Measurements from ENCODE around the gene SPTB. TPM values are rescaled to one million over a fixed set of nuclear protein-coding genes. Genes with fewer than 3 reads are reported as not detected.

The SPTB gene
- total RNA-seq, 1 donor from 2014 or later, result 93.1 TPM

- DNase-seq (no peak), ATAC-seq (no peak)
- intact Hi-C loops (cut with micrococcal nuclease), result no loop called here
Observed at GRCh38 chr14:64857979-64858744, 21.5 kb downstream of the SPTB start.

DNA sequence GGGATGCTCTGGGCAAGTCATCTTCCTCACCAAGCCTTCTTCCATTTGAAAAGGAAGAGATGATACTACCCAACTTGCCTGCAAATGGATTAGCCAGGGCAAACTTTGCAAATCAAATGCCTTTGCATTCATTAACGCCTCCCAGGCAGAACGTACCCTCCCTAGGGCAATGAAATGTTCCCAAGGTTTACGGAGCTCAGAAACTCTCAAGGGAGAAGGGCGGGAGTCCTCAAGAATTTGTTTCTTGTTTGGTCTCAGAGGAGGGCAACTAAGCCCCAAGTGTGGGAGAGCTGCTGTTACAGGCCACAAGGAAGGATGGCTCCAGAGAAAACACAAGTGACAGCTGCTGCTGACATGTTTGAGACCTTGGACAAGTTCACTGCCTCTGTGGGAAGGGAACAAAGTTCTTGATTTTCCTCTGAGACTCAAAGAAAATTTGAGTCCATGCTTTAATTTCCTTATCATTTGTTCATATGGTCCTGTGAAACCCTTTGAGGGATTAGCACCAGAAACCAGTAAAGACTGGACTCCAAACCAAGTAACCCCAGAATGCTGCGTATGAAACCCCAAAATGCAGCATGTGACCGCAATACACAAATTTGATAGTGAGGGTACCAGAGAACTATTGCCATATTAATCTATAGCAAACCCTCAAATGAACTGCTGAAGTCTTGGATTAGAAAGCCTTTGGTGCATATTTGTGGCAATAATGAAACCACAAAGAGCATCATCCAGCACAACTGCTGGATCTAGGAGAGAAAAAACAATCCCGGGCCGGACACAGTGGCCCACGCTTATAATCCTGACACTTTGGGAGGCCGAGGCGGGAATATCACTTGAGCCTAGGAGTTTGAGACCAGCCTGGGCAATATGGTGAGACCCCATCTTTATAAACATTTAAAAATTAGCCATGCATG, 22.9 kb downstream of the SPTB start:
- DNase-seq (no peak), ATAC-seq (no peak)
- intact Hi-C loops (cut with micrococcal nuclease), result no loop called here

GRCh38 chr14:64855721-64856528, 23.8 kb downstream of the SPTB start:
- peak; percentile 38 for DNase-seq
- ATAC-seq, result peak; percentile 72
- intact Hi-C loops (cut with micrococcal nuclease), result no loop called here

GRCh38 chr14:64850369-64851137, 29.2 kb downstream of the SPTB start:
- DNase-seq (no peak), ATAC-seq (no peak)
- intact Hi-C loops (cut with micrococcal nuclease), result no loop called here

- ATAC-seq, result no peak
- intact Hi-C loops (cut with micrococcal nuclease), result no loop called here
- DNase-seq, result no peak
Observed at GRCh38 chr14:64849940-64850339, 29.8 kb downstream of the SPTB start.

- intact Hi-C loops (cut with micrococcal nuclease), result no loop called here
- no peak for ATAC-seq
Observed at GRCh38 chr14:64848239-64848638, 31.5 kb downstream of the SPTB start.

DNA sequence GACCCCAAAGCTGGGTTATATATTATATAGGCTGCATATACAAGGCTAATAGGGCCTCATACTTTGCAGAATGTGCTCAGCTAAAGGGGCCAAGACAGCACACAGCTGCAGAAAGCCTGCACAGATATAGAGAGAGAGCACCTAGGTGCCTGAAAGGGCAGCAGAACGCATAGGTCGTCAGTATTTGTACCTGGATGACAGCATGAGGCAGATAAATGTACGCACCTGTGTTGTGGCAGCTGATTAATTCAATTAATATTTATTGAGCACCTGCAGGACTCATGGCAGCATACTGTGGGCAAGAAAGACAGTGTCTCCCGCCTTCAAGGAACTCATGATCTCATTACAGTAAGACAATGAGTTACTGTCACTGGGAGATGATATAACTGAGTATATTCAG, 33.4 kb downstream of the SPTB start:
- ATAC-seq, result no peak
- intact Hi-C loops (cut with micrococcal nuclease), result no loop called here
- no peak for DNase-seq

More at GRCh38 chr14:64848239-64848638, 31.5 kb downstream of the SPTB start:
- no peak for DNase-seq

DNA sequence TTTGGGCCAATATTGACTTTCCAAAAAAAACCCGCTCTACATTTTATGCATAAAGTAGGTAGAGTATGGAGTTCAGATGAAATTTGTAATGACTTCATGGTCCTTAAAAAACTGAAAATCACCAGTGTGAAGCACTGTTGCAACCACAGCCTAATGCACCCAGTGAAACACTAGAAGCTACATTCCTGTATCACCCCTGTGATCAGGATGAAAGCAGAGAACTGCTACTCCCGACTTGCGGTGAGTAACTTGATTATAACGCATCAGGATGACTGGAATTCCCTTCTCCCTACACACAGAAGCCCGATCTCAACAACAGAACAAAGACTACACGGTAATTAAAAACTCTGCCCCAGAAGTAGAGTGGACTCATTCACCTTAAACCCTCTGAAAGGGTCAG, 33.8 kb downstream of the SPTB start:
- no peak for DNase-seq
- intact Hi-C loops (cut with micrococcal nuclease), result no loop called here
- no peak for ATAC-seq

- DNase-seq, result no peak
- no peak for ATAC-seq
- intact Hi-C loops (cut with micrococcal nuclease), result no loop called here
Observed at GRCh38 chr14:64844969-64845536, 34.7 kb downstream of the SPTB start.

DNA sequence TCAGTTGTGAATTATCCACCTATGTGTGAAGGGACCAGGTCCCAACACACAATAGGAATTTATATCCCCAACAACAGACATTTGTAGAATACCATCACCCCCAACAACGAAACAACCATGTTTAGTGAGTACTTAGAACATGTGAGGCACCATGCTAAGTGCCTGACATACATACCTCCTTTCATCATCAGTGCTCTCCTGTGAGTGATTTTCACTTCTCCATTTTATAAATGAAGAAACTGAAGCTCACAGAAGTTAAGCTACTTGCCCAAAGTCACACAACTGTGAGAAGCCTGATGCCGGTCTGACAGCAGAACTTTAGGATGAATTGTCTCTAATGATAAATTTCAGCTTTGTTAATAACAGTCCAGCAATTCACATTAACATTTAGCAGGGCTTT, 35.4 kb downstream of the SPTB start:
- DNase-seq, result no peak
- intact Hi-C loops (cut with micrococcal nuclease), result no loop called here
- no peak for ATAC-seq

GRCh38 chr14:64843548-64843947, 36.2 kb downstream of the SPTB start:
- ATAC-seq (no peak), DNase-seq (no peak)
- intact Hi-C loops (cut with micrococcal nuclease), result no loop called here

DNA sequence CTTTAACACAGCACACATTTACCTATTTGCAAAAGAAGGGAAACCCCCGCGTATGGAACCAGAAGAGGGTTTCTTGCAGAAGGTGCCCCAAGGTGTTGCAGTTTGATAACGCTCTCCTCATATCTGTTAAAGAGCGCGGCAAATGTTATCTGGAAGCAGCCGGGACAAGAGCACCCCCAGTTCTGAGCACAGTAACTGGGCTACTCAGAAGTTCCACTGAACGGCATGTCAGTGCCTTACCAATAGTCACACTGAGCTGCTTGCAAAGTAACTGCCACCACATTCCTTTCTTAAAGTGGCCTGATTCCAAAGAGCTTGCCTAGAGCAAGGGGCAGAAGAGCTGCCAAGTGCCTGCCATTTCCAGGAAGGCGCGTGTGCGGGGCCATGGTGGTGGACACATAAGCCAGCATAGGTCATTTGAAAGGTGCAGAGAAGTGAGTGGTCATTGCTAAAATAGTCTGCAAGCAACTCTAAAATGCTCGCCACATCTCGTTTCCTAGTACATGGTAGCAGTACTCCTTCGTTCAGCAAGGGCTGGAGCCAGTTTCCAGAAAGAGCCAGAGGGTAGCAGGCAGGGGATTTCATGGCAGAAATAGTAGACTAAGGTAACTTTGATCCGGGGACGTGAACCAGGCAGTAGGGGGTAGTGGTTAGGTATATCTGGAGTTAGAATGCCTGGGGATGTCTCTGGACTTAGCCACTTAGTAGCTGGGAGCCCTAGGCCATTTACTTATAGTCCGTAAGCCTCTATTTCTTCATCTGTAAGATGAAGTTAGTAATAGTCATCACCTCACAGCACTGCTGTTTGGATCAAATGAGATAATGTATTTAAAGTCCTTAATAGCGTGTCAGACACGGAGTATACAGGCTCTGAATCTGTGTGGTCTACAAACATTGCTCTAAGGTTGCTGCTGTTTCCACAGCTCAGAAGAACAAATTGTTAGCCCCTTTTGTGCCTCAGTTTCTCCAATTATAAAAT, 37.6 kb downstream of the SPTB start:
- ATAC-seq (peak; percentile 91), DNase-seq (peak; percentile 84)
- intact Hi-C loops (cut with micrococcal nuclease), result no loop called here

DNA sequence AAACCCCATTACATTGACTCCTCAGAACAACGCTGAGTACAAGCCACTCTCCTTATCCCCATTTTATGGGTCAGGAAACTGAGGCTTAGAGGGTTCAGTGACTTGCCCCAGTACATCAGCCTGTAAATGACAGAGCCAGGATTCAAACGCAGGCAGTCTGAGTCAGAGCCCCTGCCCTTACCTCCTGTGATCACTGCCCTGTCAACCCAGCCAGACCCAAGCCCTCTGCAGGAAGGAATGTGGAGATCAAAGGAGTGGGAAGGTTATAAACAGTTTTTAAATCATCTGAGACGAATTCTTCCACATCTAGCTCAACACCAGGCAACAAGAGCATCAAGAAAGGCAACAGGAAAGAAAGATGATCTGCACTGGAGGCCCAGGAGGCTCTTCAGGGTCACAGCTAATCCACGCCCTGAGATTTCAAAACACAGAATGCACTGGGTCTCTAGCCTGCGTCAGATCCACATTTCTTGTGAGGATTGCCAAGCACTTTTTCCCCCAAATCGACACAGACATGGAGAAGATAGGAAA, 38.5 kb downstream of the SPTB start:
- no peak for DNase-seq
- ATAC-seq, result peak; percentile 80
- intact Hi-C loops (cut with micrococcal nuclease), result no loop called here

- ATAC-seq (no peak), DNase-seq (no peak)
- intact Hi-C loops (cut with micrococcal nuclease), result no loop called here
Observed at GRCh38 chr14:64838656-64839055, 41.1 kb downstream of the SPTB start.

- ATAC-seq (peak; percentile 34), DNase-seq (no peak)
- intact Hi-C loops (cut with micrococcal nuclease), result no loop called here
Observed at GRCh38 chr14:64835431-64835830, 44.3 kb downstream of the SPTB start.

GRCh38 chr14:64834965-64835364, 44.7 kb downstream of the SPTB start:
- no peak for ATAC-seq
- no peak for DNase-seq
- intact Hi-C loops (cut with micrococcal nuclease), result no loop called here

DNA sequence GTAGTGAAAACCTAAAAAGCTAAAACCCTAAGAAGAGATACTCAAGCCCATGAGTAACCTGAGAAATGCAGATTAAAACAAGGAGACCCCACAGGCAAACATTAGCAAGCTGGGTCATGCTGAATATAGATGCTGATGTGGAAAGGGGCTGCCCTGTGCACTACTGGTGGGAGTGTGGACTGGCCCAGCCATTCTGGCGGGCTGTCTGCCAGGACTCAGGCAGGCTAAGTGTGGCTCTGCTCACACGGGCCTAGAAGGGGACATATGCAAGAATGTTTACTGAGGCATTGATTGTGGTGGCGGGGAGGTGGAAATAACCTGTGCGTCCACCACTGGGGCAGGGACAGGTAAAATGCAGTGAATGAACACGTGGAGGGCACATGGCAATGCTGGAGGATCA, 48.3 kb downstream of the SPTB start:
- ATAC-seq, result peak; percentile 64
- DNase-seq, result no peak
- intact Hi-C loops (cut with micrococcal nuclease), result no loop called here

Measured in left ventricle myocardium superior (tissue), 1 donor.